NCI-H446 (cell line): ENCODE data around the gene S100A1.

Source experiments
- DNase-seq, 2 experiments: peaks; one replicate each; lab custom pipeline; 2025; lab: John Stamatoyannopoulos, UW

The S100A1 gene

DNA sequence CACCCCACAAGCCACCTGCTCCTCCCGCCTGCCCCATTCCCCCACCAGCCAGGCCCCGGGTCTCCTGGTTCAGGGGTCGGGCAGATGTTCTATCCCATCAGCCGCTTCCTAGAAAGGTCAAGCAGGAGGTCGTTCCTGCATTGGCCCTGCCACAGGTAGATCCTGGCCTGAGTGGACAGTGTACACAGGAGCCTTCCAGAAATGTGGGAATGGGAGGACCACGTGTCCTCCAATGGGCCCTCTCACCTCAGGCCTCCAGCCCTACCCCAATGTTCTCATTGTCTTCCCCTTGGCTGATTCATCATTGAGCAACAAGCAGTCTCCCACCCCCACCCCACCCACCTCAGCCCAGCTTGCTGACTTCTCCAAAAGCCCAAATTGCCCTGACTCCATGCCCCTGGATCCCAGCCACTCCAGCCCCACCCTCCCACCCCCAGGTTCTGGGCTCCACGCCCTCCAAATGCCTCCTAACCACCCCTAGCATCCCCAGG, 17.4 kb upstream of the S100A1 start:
- no peak for DNase-seq

GRCh38 chr1:153611356-153611755, 16.9 kb upstream of the S100A1 start:
- no peak for DNase-seq

DNA sequence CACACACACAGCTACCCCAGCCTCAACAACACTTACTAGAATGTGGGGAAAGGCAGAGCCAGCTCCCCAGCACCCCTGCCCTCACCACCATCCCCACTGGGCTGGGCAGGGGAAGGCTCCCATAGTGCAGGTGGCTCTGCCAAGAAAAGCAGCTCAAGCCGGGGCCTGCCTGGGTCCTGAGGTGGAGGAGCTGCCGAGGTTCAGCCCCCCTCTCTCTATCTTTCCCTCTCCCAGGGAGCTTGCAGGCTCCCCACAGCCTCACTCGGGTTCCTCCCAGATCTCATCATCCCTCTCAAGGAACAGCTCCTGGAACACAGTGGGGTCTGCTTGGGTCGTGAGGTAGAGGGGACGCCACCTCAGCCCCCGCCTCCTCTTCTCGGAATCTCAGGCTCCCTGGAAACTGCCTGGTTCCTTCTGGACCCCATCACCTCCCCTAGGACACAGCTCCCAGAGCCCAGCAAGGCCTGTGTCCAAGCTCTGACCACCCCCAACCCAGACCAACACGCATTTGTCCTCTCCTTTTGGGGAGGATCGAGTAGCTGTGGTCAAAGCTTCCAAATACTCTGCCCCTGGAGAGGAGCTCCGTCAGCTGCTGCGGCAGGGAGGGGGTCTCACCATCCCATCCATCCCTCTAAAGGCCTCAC, 16.0 kb upstream of the S100A1 start:
- DNase-seq, result no peak

- DNase-seq, result peak; percentile 18 to 75
These were observed 15.4 kb upstream of the S100A1 start, which contains the start of gene S100A16 for GRCh38 chr1:153612755-153613331. Gene S100A16, minus strand, starts transcription at chr1:153613137. Its CDS starts 4,986 bp downstream, at chr1:153608151.

GRCh38 chr1:153613406-153613805, 14.8 kb upstream of the S100A1 start:
- DNase-seq, result no peak

DNA sequence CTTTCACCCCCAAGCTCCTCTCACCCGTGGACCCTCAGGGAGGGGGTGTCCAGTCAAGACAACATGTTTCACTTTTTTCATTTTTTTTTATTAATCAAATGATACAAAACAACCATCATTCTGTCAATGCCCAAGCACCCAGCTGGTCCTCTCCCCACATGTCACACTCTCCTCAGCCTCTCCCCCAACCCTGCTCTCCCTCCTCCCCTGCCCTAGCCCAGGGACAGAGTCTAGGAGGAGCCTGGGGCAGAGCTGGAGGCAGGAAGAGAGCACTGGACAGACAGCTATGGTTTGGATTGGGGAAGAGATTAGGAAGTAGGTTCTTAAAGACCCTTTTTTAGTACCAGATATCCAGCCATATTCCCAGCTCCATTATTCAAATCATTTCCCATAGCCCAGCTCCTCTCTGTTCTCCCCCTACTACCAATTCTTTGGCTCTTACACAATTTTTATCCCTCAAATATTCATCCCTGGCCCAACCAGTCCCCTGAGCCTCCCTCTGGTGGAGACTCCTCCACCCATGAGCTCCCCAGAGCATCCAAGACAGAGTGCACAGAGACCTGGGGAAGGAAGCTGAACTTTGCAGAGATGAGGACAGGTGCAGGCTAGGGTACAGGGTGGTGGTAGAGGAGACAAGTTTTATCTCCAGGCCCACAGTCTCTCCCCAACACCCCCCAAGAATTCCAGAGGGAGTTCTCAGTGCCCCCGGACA, 13.9 kb upstream of the S100A1 start:
- DNase-seq, result no peak

- no peak for DNase-seq
These were observed 13.3 kb upstream of the S100A1 start for GRCh38 chr1:153614906-153615305.

GRCh38 chr1:153615406-153615805, 12.8 kb upstream of the S100A1 start:
- DNase-seq, result no peak

- DNase-seq, result no peak
These were observed 11.9 kb upstream of the S100A1 start, which contains the start of gene S100A14 for GRCh38 chr1:153616144-153616916. Gene S100A14, minus strand, starts transcription at chr1:153616325. Its CDS starts 467 bp downstream, at chr1:153615858.

GRCh38 chr1:153616917-153617311, 11.3 kb upstream of the S100A1 start:
- no peak for DNase-seq

- DNase-seq, result no peak
These were observed 10.6 kb upstream of the S100A1 start for GRCh38 chr1:153617663-153618062.

DNA sequence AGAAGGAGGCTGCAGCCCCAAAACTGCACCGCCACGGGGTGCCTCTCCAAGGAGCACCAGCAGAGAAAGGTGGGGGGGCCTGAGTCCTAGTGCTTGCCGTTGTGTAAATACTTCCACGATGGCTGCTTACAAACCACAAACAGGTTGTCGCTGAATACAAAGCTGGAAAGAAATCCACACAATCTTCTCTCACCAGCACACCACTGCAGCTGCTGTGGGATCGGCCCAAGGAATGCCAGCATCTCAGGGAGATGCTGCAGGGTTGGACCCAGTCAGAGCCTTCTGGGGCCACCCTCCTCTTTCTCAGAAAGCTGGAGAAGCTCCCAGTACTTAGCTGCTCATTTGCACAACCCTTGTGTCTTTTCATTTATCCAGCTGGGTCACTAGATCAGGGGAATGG, 9.1 kb upstream of the S100A1 start:
- no peak for DNase-seq

- DNase-seq, result no peak
These were observed 5.1 kb upstream of the S100A1 start for GRCh38 chr1:153623101-153623500.

- DNase-seq, result no peak
These were observed 3.1 kb upstream of the S100A1 start for GRCh38 chr1:153624965-153625611.

DNA sequence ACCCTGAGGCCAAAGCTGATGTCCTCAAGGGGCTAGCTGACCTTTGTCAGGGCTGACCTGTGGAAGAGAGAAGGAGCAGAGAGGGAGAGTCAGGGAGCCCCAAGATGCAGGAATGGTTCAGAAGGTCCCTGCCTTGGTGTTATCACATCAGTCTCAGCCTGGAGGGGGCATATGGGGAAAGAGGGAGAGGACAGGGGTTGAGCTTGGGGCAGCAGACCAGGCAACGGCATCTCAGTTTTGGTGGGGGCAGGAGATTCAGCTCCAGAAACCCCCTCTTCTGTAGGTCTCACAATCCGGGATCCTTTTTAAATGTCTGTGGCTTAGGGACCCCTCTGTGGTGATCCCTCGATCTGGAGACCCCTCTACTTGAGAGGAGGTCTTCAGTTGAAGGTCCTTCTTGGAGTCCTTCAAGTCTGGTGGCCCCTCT, 1.7 kb upstream of the S100A1 start:
- DNase-seq, result no peak

- DNase-seq, result no peak
These were observed 1.1 kb upstream of the S100A1 start, which contains the start of gene S100A13 for GRCh38 chr1:153626904-153627714. Gene S100A13, minus strand, starts transcription at chr1:153627505. Its CDS starts 1,033 bp downstream, at chr1:153626472.

DNA sequence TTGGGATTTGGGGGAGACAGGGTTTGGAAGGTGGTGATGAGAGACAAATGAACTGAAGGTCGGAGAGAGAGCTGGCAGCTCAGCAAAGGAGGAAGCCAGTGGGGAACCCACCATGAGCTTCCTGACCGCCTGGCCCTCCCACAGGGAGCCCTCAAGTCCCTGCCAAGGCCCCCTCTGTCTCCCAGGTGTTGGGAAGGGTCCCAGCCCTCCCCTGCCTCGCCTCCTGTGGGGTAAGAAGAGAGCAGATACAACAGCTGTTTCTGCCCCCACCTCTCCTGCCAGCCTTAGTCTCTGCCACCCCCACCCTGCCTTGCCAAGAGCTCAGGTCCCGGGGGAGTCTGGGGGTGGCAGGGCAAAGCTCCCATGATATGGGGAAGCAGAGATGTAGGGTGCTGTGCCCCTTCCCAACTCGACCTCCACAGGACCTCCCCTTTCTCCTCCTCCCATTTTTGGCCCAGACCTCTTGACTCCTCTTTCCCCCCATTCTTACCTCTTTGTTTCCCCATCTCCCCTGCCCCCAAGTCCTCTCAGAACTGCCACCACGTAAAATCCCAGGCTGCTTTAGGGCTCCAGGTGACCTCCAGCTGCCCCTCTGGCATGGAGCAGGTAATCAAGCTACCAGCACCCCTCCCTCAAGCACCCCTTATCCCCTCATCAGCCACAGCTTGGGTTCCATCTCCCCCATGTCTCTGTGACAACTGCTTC, 556 bp downstream of the S100A1 start:
- DNase-seq, result no peak

GRCh38 chr1:153629343-153629665, 1.1 kb downstream of the S100A1 start:
- no peak for DNase-seq

DNA sequence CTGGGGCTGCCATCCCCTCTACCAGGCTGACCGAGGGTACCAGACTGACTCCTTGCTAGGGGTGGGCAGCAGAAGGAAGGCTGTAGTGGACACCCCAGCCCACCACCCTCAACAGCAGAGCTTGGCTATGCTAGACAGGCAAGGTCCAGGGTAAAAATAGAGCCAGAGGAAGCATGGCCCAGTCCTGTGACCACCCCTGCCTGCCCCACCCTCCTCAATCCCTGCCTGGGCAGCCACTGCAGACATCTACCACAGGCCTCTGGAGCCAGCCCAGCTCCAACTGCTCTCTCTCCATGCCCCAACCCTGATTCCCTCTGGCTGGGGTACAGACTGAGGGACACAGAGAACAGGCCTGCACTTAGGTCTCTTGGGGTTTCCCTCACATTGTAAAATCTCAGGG, 1.7 kb downstream of the S100A1 start:
- no peak for DNase-seq

DNA sequence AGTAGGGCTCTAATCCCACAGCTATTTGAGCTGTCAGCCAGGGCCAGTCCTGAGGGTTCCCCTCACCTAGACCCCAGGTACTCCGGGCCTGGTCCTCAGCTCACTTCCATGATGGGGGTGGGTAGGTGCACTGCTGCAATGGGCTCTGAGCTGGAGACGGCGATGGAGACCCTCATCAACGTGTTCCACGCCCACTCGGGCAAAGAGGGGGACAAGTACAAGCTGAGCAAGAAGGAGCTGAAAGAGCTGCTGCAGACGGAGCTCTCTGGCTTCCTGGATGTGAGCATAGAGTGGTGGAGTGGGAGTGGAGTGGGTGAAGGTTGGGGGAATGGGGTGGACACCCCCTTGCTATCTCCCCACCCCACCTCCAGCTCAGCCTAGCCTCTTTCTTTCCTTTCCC, 2.1 kb downstream of the S100A1 start:
- no peak for DNase-seq
